ENCODE results near the gene ATRAID. TPM values are rescaled to one million over a fixed set of nuclear protein-coding genes. Genes with fewer than 3 reads are reported as not detected.

Gene ATRAID
- total and polyA plus RNA-seq, 2 of the 8 experiments (the other 6 are each of a cell fraction or from before 2014, with no cell fraction given) = 109 to 280 TPM

DNA sequence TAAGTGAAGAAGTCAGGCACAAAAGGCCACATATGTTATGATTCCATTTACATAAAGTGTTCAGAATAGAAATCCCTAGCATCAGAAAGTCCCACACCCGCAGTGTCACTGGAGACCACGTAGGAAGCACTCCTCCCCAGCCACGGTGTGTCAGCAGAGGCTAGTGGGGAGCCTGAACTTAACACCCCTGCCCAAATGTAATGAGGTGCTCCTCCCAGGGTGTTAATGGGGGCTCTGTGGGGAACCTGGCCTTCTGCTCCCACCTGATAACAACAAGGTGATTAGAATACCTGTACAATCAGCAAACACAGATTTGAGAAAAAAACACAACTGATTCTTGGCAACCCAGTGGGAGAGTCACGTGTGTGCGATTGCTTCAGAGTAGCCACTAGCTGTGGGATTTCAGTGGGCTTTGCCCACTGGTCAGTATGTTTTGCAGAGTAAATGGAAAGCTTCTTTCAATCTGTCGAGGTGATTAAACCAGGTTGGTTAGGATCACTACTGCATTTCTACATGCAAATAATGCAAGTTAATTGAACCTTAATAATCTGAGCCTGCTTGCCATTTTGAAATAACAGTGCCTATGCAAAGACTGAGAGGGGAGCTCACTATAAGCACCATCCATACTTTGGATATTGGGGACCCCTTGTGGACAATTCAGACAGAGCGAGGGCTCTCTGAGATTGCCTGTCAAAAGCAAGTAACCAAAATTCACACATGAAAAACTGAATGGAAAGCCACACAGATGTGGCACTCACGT lies 20.6 kb upstream of the ATRAID start:
- ChIA-PET POLR2A (ENCODE audit: partially characterized antibody) (interaction anchor here (0.8 to 1.5 kb wide), 8 partner anchors 11 to 94 kb away, joined by 3 to 6 read pairs (median 3); no protein-coding TSS in a partner anchor), CTCF (ENCODE audit: partially characterized antibody) (interaction anchor here (0.6 to 6.9 kb wide), 35 partner anchors 9 to 111 kb away, joined by 3 to 97 read pairs (median 5); partner anchors contain the start of genes ABHD1, PREB, PRR30 and TCF23)
- Histone ChIP-seq H2BK120ac (replicated peaks; ENCODE audit: low read depth, low read length) (no peak overlapping the region), H3K14ac (ENCODE audit: insufficient read length) (no peak overlapping the region), H3K56ac (replicated peaks; ENCODE audit: insufficient read length, low read depth, low read length) (no peak overlapping the region), H3K36me3 (ENCODE audit: control insufficient read depth in 2 of 4, insufficient read depth in 4 of 4, low read length in 3 of 4) (no peaks in the 10 kb centered on the region; a peak in 1 of 8 replicates), H2AK5ac (ENCODE audit: low read depth, low read length) (no peak overlapping the region), H3K27me3 (replicated peaks in 1 of 4; ENCODE audit: control insufficient read depth in 3 of 4, extremely low read depth in 1 of 4, insufficient read depth in 3 of 4, low read length in 3 of 4) (no peaks in the 10 kb centered on the region), H2BK5ac (ENCODE audit: low read depth, low read length) (no peak overlapping the region), H2BK20ac (ENCODE audit: low read length) (no peak overlapping the region), H4K8ac (ENCODE audit: extremely low read depth, insufficient read depth, low read length) (no peak overlapping the region; the same call in 1 of the 2 replicates), H3K79me1 (ENCODE audit: low read depth, low read length) (no peaks in the 10 kb centered on the region), H3K4ac (replicated peaks; ENCODE audit: insufficient read length, low read depth, low read length) (no peak overlapping the region), H3K4me3 (ENCODE audit: extremely low read depth in 1 of 4, insufficient read depth in 2 of 4, low read depth in 3 of 4, low read length in 4 of 4) (no peak overlapping the region), H2BK12ac (ENCODE audit: low read depth, low read length) (no peak overlapping the region), H4K91ac (replicated peaks; ENCODE audit: insufficient read length, low read length) (no peak overlapping the region), H2AFZ (ENCODE audit: low read length) (no peak overlapping the region), H3K27ac (ENCODE audit: low read depth, low read length) (no peak overlapping the region), H3K9me3 (ENCODE audit: insufficient read depth in 2 of 2, low read depth in 1 of 2, low read length in 1 of 2) (no peaks in the 10 kb centered on the region), H3K79me2 (ENCODE audit: control insufficient read depth in 1 of 2, insufficient read depth in 2 of 2, low read length in 2 of 2) (no peaks in the 10 kb centered on the region), H3K18ac (ENCODE audit: extremely low read depth, low read length) (no peak overlapping the region), H4K5ac (ENCODE audit: insufficient read length, low read depth, low read length) (no peak overlapping the region), H3K23me2 (ENCODE audit: low read depth, low read length) (no peaks in the 10 kb centered on the region), H2BK15ac (ENCODE audit: low read length) (0 out of 2 replicates have a peak overlapping the region, but pooled peaks have one; percentile 31), H3K4me1 (replicated peaks in 1 of 4; ENCODE audit: control insufficient read depth in 3 of 4, insufficient read depth in 4 of 4, low read length in 3 of 4) (no peaks in the 10 kb centered on the region), H4K20me1 (replicated peaks in 1 of 2; ENCODE audit: control insufficient read depth in 1 of 2, insufficient read depth in 2 of 2, low read length in 2 of 2) (no peaks in the 10 kb centered on the region), H3K9ac (replicated peaks in 1 of 4; ENCODE audit: extremely low read depth in 1 of 4, low read depth in 3 of 4, low read length in 3 of 4) (no peak overlapping the region), H3K4me2 (ENCODE audit: insufficient read depth in 1 of 2, low read depth in 2 of 2, low read length in 2 of 2) (no peak overlapping the region), H3K23ac (ENCODE audit: insufficient read length) (no peak overlapping the region)
- no peak for DNase-seq (ENCODE audit: low read depth in 1 of 2, low spot score in 2 of 2)
- peak; percentile 52 for FAIRE-seq
- WGBS, 2 experiments (ENCODE audit: extremely low coverage in 1 of 2, insufficient coverage in 1 of 2, insufficient read length in 1 of 2, insufficient replicate concordance in 2 of 2, low coverage in 1 of 2, low lambda C conversion rate in 2 of 2, missing lambda C conversion rate in 1 of 2) = 65% methylated on average over 8 of the region's 8 CpGs; no CpG with 5 or more reads in 1 of the 2 experiments
- TF ChIP-seq GABPA (IDR thresholded peaks at IDR 0.05; ENCODE audit: borderline replicate concordance, insufficient read depth, low read length) (no peak), SIRT6 (IDR thresholded peaks at IDR 0.05; ENCODE audit: low read length) (no peak), CTCF (IDR thresholded peaks at IDR 0.05; ENCODE audit: control extremely low read depth in 1 of 3, insufficient read depth in 1 of 3, low read depth in 1 of 3, low read length in 3 of 3) (peak in 2 of 3 experiments; percentile 75 to 81; a peak in 3 of 4 replicates), RAD21 (IDR thresholded peaks at IDR 0.05 in 1 of 2, conservative IDR thresholded peaks at IDR 0.05 in 1 of 2; ENCODE audit: low read depth in 2 of 2, low read length in 2 of 2) (peak; percentile 82 to 87)

Data from H1 (cell line).